CD4-positive, alpha-beta T cell treated with Interleukin-10 for 1 hour (primary cell): ENCODE data around the gene GFRA4.
A peak's percentile ranks its signal among the peaks of the same experiment; 100 is the strongest.

Experiments used
- DNase-seq: peaks from one replicate; pipeline ENCODE4 v3.0.0-alpha.2; 2020

Gene GFRA4, protein sequence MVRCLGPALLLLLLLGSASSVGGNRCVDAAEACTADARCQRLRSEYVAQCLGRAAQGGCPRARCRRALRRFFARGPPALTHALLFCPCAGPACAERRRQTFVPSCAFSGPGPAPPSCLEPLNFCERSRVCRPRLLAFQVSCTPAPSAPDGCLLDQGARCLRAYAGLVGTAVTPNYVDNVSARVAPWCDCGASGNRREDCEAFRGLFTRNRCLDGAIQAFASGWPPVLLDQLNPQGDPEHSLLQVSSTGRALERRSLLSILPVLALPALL

DNA sequence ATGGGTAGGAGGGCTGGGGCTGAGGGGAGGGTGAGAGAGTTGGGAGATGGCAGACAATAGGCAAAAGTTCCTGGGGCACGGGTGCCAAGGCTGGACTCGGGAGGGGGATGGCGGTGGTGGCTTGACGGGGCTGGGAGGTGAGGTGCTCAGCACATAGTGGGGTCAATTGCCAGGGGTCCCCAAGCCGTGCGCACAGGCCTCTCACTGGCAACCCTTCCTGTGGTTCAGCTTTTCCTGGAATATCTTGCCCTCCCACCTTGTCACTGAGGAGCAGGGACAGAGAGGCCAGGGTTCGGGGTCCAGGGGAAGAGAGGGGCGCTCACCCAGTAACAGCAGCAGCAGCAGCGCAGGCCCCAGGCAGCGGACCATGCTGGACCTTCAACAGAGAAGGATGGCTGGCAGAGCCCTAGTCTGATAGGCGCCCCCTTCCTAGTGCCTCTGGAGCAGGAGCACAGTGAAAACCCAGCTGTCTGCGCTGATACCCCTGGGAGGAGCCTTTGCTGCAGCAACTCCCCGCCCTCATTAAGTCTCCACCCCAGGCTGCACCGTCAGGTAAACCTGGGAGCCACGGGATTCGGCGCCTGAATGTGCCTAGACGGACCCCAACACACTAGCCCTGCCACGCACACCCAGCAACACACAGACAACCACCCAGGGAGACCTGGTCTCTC, at the start of gene GFRA4:
Gene GFRA4 (minus strand): TSS at position 369 of the 671 bp plus-strand sequence. CDS start 0 bp downstream, at position 369.
- no peak for DNase-seq

DNA sequence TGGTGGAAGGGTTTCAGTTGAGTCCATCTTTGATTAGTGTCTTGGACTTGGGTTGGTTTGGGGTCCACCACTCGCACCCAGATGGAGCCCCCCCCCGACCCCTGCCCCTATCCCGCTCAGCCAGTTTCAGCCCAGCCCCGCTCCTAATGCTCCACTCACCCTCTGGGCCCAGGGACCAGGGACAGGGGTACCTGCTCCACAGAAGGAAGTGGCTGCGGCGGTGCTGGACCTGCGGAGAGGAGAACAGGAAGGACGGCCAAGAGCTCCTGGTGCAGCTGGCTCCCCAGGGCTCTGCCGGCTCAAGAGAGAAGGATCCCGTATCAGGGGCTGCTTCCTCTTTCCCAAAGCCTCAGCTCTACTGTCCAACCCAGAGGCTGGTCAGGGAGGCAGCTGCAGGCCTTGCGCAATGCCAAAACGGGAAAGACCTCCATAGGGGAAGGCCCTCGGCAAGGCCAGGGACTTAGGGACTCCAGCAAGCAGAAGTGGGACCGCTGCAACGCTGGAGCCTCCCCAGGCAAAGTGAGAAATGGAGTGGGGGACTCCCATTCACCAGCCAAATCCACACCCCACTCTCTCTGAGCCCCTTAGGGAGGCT, 49.2 kb upstream of the GFRA4 start, which contains the start of gene SIGLEC1:
Gene SIGLEC1 (minus strand): TSS at position 322 of the 595 bp plus-strand sequence. CDS start 5,472 bp downstream, outside the sequence.
- DNase-seq = peak; percentile 13

DNA sequence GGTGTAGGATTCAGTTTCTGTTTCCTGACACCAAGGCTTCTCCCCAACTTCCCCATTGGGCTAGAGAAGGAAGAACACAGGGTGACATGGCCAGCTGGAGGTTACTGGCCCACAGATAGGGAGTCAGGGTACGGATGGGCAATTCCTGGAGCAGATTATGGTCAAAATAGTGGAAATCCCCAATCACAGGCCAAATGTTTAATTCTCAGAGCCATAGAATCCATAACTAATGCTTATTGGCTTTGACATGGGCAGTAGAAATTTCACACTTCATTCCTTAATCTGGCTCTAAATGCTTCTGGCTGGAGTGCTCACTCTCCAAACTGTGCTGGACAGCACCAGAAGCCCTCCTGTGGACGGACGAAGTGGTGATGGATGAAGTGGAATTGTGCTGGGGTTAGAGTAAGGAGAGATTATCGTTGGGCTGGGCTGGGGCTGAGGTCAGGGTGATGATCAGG, 48.3 kb upstream of the GFRA4 start:
- DNase-seq = no peak

DNA sequence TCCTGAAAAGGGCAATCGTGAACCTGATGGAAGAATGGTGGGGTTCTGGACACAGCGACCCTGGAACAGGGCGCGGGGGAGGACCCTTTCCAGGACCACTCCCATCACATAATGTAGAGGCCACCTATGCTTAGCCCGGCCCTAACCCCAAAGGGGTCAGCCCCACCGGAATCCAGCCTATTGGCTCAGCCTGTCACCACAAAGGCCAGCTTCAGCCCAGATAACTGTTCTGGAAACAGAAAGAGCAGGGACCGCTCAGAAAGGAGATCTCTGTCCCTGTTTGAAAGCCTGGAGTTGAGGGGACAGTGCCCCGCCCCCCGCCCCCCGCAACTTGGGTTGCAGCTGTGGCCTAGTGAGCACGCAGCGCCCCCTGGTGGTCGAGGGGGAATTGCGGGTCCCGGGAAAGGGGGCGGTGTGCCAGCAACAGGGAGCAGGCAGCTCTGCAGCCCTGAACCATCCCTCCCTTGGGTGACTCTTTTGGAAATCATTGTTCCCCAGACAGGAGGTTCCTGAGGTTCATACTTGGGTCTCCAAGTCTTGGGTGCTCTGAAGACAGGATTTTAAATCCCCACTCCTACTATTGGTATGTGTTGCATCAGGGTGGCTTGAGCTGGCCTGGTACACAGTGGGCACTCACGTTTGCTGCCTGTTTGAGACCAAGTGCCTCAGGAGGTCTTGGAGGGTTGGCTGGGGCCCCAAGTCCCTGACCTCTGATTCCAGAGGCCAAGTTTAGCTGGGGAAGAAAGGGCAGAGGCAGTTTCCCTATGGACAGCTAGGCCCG, 47.7 kb upstream of the GFRA4 start:
- DNase-seq = peak; percentile 70

DNA sequence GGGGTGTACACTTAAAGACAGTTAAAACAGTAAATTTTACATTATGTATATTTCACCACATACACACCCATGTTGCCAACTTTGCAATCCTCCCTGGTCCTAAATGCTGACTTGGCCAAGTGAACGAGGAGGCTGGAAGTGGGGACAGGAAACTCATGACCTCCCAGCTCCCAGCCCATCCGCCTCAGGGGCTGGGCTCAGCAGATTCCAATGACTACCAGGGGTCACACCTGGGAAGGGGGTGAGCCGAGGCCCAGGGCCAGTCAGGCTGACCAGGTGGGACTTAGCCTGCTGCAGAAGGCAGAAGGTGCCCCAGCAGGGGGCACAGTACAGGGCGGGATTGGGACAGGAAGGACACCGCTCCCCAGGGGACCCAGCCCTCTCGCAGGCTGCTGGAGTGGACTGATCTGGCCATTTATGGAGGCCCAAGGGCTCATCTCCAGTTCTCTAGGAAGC, 46.8 kb upstream of the GFRA4 start:
- no peak for DNase-seq

DNA sequence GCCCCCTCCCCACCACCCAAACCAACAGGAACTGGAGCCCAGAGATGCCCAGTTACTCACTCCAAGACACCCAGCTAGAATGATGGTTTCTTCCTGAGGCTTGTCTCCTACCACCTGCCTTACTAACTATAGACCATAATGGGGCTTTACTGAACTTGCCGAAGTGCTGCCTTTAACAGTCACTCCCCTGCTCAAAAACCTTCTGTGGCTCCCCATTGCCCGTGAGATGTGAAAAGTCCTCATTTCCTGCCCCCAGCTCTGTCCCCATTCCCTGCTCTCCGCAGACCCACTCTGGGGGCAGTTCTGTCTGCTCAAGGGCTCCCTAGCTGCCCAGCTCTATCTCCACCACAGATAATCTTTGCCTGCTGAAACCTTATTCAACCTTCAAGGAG, 44.3 kb upstream of the GFRA4 start:
- no peak for DNase-seq

DNA sequence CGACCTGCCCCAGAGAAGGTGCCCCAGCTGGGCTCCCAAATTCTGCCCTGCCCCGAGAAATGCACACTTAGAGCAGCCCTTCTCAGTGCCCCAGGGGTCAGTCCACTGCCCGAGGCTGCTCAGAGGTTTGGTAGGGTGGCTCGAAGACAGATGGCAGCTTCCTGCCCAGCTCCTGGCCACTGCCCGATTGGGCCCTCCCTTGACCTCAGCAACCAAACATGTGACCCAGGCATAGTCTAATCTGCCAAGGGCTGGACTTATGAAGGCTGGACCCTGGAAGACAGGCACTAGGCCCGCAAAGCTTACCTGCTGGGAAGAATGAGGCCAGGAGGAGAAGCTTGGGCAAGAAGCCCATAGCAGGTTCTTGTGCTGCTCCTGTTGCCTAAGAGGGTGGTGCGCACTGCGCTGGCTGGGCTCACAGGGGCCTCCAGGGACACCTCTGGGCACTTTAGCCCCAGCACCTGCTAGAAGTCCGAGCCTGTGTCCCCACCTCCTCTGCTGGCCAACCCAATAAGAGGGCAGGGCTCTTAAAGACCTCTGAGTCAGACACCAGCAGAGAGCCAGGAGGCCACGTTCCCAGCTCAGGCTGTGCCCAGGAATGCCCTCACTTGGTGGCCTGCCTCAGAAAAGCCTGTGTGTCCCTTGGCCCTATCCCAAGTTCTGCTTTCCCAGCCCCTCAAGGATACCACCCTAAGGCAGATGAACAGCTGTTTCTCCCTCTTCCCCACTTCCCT, 43.7 kb upstream of the GFRA4 start:
- no peak for DNase-seq

DNA sequence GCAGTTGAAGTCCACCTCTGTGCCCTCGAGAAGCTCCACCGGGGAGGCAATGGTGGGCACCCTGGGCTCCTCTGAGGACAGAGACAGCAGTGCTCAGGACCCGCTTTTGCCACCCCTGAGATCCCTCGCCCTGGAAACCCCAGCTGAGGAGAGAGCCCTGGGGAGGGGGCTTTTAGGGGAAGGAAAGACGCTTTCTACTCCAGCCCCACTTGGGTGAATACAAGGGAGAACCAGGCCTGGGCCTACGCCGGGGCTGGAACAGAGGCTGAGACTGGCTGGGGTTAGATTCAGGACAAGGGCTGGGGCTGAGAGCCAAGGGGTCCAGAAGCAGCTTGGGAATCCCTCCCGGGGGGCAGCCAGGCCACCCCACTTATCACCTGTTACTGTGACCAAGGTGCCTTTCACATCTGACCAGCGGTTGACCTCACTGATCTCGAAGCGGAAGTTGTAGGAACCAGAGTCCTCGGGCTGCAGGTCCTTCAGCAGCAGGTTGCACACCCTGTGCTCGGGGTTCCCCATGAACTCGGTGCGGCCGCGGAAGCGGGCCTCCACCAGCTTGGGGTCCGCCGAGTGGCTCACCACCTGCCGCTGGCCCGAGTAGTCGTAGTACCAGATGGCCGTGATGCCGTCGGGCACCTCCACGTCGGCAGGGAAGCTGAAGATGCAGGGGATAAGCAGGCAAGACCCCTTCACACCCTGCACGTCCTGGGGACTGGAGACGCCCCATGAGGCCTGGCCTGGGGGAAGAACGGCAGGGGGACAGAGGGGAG, 43.0 kb upstream of the GFRA4 start:
- no peak for DNase-seq

DNA sequence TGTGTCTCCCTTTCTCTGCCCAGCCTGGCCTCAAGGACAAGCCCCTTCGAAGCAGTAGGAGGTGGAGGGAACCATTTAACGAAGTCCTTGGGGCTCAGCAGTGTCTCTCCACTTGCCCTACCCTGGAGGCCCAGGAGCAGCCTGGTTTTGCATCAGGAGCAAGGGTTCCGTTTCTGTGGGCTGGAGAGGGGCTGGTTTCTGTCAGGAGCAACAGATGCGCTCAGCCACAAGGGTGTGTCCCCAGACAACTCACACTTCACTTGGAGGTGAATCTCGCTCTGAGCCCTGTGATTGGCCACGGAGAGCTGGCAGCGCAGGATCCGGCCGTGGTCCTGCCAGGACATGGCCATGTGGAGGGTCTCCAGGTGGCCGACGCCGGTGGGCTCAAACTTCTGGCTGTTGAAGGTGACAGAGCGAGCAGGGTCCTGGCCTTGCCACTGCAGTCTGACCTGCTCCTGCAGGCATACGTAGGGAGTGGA, 42.3 kb upstream of the GFRA4 start:
- DNase-seq = no peak

DNA sequence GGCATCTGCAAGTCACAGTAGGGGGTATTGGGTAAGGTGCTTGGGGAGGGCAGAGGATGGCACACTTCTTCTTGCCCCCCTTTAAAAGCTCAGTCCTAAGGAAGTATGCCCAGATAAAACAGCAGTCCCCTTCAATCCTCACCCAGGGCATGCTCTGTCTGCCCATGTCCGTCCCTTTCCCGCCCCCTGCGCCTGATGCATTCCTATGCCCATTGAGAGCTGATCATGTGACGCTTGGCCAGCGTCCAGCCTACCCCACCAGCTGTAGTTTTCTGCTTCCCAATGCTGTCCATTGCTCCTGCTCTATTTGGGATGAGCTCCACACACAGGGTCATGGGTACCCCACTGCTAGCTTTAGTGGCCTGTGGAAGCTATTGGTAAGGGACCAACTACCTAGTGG, 40.9 kb upstream of the GFRA4 start:
- DNase-seq = no peak

DNA sequence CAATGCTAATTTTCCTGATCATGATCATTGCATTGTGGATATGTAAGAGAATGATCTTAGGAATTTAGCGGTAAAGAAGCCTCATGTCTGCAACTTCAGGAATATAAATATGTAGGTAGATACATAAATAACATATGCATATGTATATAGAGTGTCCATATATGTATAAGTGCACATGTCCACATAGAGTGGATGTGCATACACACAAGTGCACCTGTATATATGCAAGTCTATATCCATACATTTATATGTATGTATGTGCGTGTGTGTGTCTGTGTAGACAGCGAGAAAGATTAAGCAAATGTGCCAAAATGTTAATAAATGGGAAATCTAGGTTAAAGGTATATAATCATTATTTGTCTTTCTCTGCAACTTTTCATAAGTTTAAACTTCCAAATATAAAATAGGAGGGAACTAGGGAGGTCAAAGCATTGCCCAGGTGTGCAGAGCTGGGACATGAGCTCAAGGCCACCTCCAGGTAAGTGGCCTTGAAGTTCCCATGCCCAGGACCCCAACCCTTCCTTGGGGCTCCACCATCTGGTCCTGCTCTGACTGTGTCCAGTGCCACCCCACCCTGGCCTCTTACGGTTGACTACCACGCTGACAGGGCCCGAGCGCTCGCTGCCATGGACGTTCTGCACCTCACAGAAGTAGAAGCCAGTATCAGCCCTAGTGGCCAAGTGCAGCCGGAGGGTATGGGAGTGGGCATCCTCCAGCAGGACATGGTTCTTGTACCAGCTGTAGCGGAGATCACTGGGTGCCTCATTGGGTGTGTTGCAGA, 39.6 kb upstream of the GFRA4 start:
- DNase-seq = no peak

DNA sequence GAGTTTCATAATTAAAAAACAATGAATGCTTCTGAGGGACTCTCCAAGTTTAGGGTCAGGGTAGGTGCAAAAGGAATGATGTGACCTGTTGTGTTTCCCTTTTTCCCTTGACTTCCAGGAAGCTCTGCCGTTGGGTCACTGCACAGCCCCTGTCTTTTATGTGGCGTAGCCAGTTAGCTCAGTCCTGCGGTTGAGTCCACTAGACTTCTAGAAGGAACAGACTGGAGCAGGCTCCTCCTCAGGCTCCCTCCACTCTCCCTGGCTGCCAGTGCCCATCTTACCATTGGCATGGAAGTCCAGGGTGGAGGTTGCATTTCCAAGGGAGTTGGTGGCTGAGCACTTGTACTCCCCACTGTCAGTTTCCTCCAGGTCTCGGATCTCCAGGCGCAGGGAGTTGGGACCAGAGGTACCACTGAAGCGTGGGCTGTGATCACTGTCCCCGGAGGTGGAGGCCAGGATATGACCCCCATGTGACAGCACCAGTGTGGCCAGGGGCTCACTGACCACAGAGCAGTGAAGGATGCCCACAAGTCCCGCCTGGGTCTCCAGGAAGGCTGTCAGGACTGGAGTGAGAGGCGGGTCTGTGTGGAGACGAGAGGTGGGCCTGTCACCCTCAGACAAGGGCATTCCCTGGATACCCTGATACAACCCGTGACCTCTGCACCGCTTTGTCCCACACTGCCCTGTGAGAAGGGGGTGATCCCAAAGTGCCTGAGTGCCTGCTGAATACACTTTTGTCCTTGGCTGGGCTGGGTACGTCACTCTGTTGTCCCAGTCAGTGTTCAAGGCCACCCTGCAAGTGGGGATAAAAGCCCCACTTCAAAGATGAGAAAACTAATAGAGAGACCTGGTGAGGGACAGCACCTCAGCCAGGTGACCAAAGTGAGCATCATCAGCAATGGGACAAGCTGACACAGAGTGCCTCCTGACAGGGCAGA, 38.1 kb upstream of the GFRA4 start:
- DNase-seq = no peak

DNA sequence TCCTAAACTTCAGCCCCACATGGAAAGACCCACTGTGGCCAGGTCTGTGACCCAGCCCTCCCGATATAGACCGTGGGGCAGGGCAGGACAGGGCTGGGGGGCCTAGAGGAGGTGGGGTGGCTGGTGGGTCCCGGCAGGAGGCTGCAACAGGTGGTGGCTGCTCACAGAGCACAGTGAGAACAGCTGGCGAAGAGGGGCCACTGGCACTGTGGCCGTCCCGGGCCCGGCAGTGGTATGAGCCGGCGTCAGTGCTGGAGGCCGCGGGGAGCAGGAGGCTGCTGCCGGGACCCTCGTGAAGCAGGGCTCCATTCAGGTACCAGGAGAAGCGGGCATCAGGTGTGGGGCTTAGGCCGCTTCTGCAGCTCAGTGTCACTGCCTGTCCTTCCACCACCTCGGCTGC, 35.8 kb upstream of the GFRA4 start:
- DNase-seq = no peak

DNA sequence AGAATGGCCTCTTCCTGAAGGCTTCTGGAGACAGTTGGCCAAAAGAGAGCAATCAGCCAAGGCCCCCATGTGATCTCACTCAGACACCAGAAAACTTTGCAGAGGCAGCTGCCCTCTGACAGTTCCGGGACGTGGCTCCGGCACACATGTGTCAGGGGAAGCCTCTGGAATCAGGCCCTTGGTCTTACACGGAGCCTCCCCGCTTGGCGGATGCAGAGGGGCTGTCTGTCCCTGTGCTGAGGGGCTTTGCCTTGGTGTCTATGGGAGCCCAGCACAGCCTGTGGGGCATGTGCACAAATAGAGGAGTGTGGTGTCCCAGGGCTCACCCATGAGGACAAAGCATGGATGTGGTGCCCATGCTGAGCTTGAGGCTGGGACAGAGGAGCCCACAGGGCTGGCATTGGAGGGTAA, 35.4 kb upstream of the GFRA4 start:
- DNase-seq = no peak

DNA sequence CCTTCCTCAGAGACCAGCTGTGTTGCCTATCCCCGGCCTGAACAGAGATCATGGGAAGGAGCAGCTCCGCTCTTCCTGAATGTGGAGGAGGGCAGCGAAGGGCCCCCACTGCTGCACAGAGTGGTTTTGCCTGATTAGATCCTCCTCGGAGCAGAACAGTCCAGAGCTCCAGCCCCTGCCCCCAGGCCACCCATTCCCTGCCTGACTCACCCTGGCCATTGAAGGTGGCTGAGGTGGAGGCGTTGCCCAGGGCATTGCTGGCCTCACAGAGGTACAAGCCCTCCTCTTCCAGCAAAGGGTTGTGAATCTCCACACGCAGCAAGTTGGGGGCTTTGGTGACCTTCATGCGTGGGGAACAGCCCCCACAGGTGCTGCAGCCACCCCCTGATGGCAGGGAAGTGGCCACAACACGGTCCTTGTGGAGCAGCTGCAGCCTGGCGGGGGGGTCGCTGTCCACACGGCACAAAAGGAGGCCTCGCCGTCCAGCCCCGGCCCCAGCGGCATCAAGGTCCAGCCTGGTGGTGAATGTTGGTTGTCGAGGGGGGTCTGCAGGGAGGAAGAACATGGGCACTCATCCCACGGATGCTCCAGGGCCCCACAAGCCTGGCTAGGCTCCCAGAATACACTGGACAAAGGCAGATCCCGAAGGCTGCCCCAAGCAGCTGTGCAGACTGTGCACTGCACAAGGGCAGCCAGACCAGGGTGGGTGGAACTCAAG, 34.5 kb upstream of the GFRA4 start:
- no peak for DNase-seq

DNA sequence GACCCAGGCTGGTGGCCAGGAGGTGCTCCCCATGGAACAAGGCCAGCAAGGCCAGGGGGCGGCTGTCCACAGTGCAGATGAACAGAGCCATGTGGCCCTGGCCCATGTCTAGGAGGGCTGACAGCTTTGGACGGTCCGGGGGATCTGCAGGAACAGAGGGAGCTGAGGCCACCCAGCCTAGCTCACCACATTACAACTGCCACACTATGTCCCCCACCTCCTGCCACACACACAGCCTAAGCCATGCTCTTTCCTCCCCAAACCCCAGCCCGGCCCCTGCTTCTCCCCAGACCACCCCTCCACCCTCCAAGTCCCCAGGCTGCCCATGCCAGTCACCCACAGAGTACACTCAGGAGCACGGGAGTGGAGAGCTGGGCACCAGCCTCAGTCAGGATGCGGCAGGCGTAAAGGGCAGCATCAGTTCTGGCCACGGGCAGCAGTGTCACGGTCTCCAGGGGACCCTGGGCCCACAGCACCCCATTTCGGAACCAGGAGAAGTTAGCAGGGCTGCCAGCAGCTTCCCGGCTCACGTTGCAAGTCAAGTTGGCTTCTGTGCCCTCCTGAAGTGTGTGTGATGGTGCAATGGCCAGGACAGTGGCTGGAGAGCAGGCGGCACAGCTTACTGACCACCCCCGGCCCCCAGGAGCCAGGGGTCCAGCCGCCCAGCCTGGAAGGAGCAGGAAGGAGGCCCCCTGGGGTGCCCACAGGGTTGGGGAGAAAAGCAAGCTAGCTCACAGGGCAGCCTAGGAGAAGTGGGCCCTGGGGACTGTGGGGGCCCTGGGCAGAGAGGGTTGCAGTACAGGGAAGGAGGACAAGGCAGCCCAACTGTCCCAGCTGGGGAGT, 33.8 kb upstream of the GFRA4 start:
- no peak for DNase-seq

DNA sequence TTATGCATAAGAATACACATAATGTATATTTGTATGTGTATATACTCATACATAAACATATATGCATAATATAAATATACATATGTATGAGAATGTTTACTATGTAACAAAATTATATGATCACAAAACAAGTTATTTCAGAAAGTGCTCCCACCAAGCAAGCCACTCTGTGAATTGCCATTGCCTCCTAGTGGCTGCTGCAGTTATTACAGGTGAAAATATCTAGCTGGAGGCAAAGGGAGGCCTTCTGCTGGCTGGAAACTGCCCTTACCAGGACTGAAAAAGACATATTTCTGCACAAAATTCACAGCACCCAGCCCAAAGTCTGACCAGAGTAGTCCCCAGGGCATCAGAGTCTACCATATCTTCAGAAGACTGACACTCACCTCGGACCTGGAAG, 33.0 kb upstream of the GFRA4 start:
- DNase-seq = no peak

DNA sequence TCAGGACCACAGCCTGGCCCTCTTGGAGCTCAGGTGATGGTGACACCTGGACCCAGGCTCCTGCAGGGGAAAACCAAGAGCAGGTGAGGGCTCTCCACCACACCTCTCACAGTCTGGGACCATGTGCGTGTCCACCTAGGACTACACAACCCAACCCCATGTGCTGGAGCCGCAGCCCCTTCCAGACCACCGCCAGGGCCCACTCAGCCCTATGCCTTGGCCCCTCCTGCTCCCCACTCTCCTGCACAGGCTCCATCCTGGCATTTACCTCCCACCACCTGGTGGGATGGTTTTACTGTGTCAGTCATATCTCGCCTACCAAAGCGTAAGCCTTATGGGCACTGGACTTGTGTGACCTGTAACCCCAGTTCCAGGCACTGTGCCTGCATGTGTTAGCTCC, 31.7 kb upstream of the GFRA4 start:
- no peak for DNase-seq
